Right lobe of liver (tissue), 4 donors: ENCODE measurements around the gene IL22RA1.
A peak's percentile ranks its signal among the peaks of the same experiment; 100 is the strongest.

Experiments
- POLR2A ChIP-seq: fragments of 450-650 bp; IDR thresholded peaks from one replicate; pipeline ENCODE4 v1.6.1; 2017; ENCODE audit warnings: antibody characterized with exemption, mild to moderate bottlenecking
- TF ChIP-seq, protein P1 (sequence below), 4 donors: fragments of 200-600 bp in 3 of 4; fragments of 450-650 bp in 1 of 4; IDR thresholded peaks; one replicate each; pipeline versions ENCODE4 v1.5.1 to v1.8.0; 2016 to 2022; ENCODE audit warnings: antibody characterized with exemption in 4 of 4, mild to moderate bottlenecking in 2 of 4
- donor health status: DM: no; HTN: no; CAD: no.
- donor health status: DM: no; HTN: no; CAD: no.
- donor health status: DM: no; HTN: yes; CAD: no.

DNA sequence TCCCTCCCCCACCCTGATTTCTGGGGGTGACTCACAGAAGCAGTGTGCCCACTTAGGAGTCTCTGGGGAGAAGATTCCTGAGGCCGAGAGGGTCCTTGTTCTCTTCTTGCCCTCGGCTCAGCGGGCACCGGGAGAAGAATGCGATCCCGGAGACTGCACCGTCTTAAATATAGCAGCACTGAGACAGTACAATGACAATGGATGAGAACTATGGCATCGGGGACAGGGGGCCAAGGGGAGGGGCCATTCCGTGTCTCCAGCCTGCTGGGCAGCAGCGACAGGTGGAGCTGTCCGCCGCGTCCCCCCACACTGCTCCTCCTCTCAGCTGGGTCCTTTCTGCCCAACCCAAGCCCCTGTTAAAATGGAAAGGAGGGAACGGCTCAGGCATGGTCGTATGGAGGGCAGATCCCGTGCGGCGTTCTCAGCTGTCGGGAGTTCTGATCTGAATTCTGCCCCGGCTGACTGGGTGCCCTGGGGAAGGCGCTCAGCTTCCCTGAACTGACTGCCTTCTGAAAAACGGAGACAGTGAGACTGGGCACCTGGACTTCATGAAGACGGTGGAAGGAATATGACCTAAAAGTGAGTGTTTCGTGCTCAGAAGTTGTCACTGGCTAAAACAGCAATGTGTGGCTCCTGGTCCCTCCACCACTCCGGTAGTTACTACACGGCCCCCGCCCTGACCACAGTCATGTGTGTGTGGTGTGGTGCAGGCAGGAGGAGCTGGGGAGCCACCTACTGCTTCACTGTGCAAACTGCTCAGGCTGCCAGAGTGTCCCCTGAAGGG is 30.8 kb downstream of the IL22RA1 start, which contains the start of gene MYOM3:
- TF ChIP-seq, protein P1, sequence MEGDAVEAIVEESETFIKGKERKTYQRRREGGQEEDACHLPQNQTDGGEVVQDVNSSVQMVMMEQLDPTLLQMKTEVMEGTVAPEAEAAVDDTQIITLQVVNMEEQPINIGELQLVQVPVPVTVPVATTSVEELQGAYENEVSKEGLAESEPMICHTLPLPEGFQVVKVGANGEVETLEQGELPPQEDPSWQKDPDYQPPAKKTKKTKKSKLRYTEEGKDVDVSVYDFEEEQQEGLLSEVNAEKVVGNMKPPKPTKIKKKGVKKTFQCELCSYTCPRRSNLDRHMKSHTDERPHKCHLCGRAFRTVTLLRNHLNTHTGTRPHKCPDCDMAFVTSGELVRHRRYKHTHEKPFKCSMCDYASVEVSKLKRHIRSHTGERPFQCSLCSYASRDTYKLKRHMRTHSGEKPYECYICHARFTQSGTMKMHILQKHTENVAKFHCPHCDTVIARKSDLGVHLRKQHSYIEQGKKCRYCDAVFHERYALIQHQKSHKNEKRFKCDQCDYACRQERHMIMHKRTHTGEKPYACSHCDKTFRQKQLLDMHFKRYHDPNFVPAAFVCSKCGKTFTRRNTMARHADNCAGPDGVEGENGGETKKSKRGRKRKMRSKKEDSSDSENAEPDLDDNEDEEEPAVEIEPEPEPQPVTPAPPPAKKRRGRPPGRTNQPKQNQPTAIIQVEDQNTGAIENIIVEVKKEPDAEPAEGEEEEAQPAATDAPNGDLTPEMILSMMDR (IDR thresholded peaks at IDR 0.05) = peak; percentile 18 to 41 (median 32)
- TF ChIP-seq POLR2A = no peak
